Measurements from ENCODE around the gene SORBS2. TPM values are rescaled to one million over a fixed set of nuclear protein-coding genes. Genes with fewer than 3 reads are reported as not detected.

The SORBS2 gene
- total and polyA plus RNA-seq, 2 of the 8 experiments (the other 6 are each of a cell fraction or from before 2014, with no cell fraction given): 73.0 to 87.1 TPM

DNA sequence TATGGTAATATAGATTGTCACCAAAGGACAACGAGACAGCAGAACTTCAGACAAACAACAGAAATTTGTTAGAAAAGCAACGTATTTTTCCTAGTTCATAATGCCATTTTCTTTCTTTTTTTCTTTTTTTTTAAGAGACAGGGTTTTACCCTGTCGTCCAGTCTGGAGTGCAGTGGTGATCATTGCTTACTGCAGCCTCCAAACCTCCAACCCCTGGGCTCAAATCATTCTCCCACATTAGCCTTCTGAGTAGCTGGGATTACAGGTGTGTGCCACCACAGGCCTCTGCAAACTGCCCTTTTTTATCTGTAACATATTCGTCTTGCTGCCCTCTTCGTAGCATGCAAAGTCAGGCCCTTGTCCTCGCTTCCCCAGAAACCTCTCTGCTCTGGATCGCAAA lies 160.1 kb downstream of the SORBS2 start:
- Histone ChIP-seq H4K20me1 (replicated peaks in 1 of 2; ENCODE audit: control insufficient read depth in 1 of 2, insufficient read depth in 2 of 2, low read length in 2 of 2) (no peaks in the 10 kb centered on the region), H3K18ac (ENCODE audit: extremely low read depth, low read length) (peak overlapping the region; percentile 82), H2BK5ac (ENCODE audit: low read depth, low read length) (peak overlapping the region; percentile 76; the same call in 1 of the 2 replicates), H3K23ac (ENCODE audit: insufficient read length) (no peak overlapping the region), H3K4ac (replicated peaks; ENCODE audit: insufficient read length, low read depth, low read length) (peak overlapping the region; percentile 83), H2BK120ac (replicated peaks; ENCODE audit: low read depth, low read length) (peak overlapping the region; percentile 8), H4K5ac (ENCODE audit: insufficient read length, low read depth, low read length) (no peak overlapping the region), H2AK5ac (ENCODE audit: low read depth, low read length) (peak overlapping the region; percentile 54; the same call in 1 of the 2 replicates), H3K27ac (ENCODE audit: low read depth, low read length) (no peak overlapping the region), H3K4me1 (replicated peaks in 1 of 4; ENCODE audit: control insufficient read depth in 3 of 4, insufficient read depth in 4 of 4, low read length in 3 of 4) (peaks cover 8 to 25% (median 19%) of the 10 kb centered on the region in 4 experiments), H2BK15ac (ENCODE audit: low read length) (peak overlapping the region; percentile 5; the same call in 1 of the 2 replicates), H3K4me3 (ENCODE audit: extremely low read depth in 1 of 4, insufficient read depth in 2 of 4, low read depth in 3 of 4, low read length in 4 of 4) (peak overlapping the region in 1 of 4 experiments; percentile 15; a peak in 1 of 8 replicates), H3K56ac (replicated peaks; ENCODE audit: insufficient read length, low read depth, low read length) (no peak overlapping the region), H3K4me2 (ENCODE audit: insufficient read depth in 1 of 2, low read depth in 2 of 2, low read length in 2 of 2) (peak overlapping the region in 1 of 2 experiments; percentile 5; a peak in 1 of 4 replicates), H2BK12ac (ENCODE audit: low read depth, low read length) (peak overlapping the region; percentile 99), H3K14ac (ENCODE audit: insufficient read length) (no peak overlapping the region), H3K27me3 (replicated peaks in 1 of 4; ENCODE audit: control insufficient read depth in 3 of 4, extremely low read depth in 1 of 4, insufficient read depth in 3 of 4, low read length in 3 of 4) (no peaks in the 10 kb centered on the region), H2AFZ (ENCODE audit: low read length) (no peak overlapping the region), H3K23me2 (ENCODE audit: low read depth, low read length) (peaks cover 1% of the 10 kb centered on the region; the same call in 1 of the 2 replicates), H3K9me3 (ENCODE audit: insufficient read depth in 2 of 2, low read depth in 1 of 2, low read length in 1 of 2) (no peaks in the 10 kb centered on the region), H2BK20ac (ENCODE audit: low read length) (peak overlapping the region; percentile 98; the same call in 1 of the 2 replicates), H3K9ac (replicated peaks in 1 of 4; ENCODE audit: extremely low read depth in 1 of 4, low read depth in 3 of 4, low read length in 3 of 4) (no peak overlapping the region), H3K36me3 (ENCODE audit: control insufficient read depth in 2 of 4, insufficient read depth in 4 of 4, low read length in 3 of 4) (peaks cover 0 to 9% (median 2%) of the 10 kb centered on the region in 4 experiments; a peak in 5 of 8 replicates), H4K8ac (ENCODE audit: extremely low read depth, insufficient read depth, low read length) (no peak overlapping the region), H3K79me2 (ENCODE audit: control insufficient read depth in 1 of 2, insufficient read depth in 2 of 2, low read length in 2 of 2) (no peaks in the 10 kb centered on the region), H3K79me1 (ENCODE audit: low read depth, low read length) (no peaks in the 10 kb centered on the region), H4K91ac (replicated peaks; ENCODE audit: insufficient read length, low read length) (peak overlapping the region; percentile 78)
- ChIA-PET CTCF (ENCODE audit: partially characterized antibody) (interaction anchor here (0.7 kb wide), 1 partner anchor 35 kb away, joined by 3 read pairs; no protein-coding TSS in a partner anchor), POLR2A (ENCODE audit: partially characterized antibody) (no interaction called here)
- 77% methylated on average over 7 of the region's 7 CpGs; no CpG with 5 or more reads in 1 of the 2 experiments for WGBS, 2 experiments (ENCODE audit: extremely low coverage in 1 of 2, insufficient coverage in 1 of 2, insufficient read length in 1 of 2, insufficient replicate concordance in 2 of 2, low coverage in 1 of 2, low lambda C conversion rate in 2 of 2, missing lambda C conversion rate in 1 of 2)
- DNase-seq (ENCODE audit: low read depth in 1 of 2, low spot score in 2 of 2) (no peak), FAIRE-seq (no peak)
- no peak for TF ChIP-seq POLR2A (IDR thresholded peaks at IDR 0.05; ENCODE audit: control extremely low read depth in 1 of 2, low read depth in 2 of 2, low read length in 2 of 2)
- TF ChIP-seq, protein P1, sequence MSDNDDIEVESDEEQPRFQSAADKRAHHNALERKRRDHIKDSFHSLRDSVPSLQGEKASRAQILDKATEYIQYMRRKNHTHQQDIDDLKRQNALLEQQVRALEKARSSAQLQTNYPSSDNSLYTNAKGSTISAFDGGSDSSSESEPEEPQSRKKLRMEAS (IDR thresholded peaks at IDR 0.05): 0 out of 2 replicates have a peak, but pooled peaks have one; percentile 5
- TF ChIP-seq EZH2 (IDR thresholded peaks at IDR 0.05; ENCODE audit: low read depth, low read length, severe bottlenecking): no peak
